ENCODE data around the gene SMIM22.

DNA sequence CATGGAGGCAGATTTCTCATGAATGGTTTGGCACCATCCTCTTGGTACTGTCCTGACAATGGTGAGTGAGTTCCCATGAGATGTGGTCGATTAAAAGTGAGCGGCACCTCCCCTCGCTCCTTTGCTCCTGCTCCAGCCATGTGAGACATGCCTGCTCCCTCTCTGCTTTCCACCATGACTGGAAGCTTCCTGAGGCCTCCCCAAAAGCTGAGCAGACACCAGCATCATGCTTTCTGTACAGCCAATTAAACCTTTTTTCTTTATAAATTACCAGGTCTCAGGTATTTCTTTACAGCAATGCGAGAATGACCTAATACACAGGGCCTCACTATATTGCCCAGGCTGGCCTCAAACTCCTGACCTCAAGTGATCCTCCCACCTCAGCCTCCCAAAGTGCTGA is 40.3 kb upstream of the SMIM22 start:
- TF ChIP-seq, protein P1, sequence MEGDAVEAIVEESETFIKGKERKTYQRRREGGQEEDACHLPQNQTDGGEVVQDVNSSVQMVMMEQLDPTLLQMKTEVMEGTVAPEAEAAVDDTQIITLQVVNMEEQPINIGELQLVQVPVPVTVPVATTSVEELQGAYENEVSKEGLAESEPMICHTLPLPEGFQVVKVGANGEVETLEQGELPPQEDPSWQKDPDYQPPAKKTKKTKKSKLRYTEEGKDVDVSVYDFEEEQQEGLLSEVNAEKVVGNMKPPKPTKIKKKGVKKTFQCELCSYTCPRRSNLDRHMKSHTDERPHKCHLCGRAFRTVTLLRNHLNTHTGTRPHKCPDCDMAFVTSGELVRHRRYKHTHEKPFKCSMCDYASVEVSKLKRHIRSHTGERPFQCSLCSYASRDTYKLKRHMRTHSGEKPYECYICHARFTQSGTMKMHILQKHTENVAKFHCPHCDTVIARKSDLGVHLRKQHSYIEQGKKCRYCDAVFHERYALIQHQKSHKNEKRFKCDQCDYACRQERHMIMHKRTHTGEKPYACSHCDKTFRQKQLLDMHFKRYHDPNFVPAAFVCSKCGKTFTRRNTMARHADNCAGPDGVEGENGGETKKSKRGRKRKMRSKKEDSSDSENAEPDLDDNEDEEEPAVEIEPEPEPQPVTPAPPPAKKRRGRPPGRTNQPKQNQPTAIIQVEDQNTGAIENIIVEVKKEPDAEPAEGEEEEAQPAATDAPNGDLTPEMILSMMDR (IDR thresholded peaks at IDR 0.05 in 4 of 5, conservative IDR thresholded peaks at IDR 0.05 in 1 of 5) = no peak
- TF ChIP-seq POLR2A (IDR thresholded peaks at IDR 0.05) = no peak

Measured in gastrocnemius medialis (tissue), 4 donors.